GM19023 (cell line): ENCODE results near the gene RSPH1.
A peak's percentile ranks its signal among the peaks of the same experiment; 100 is the strongest.

ENCODE experiments used
- ATAC-seq: cut with Tn5 transposase; IDR thresholded peaks from one replicate; pipeline ENCODE4 v1.9.1; 2021; ENCODE audit warnings: mild to moderate bottlenecking, moderate library complexity; ENCODE audit not compliant: unreplicated experiment

Gene RSPH1

DNA sequence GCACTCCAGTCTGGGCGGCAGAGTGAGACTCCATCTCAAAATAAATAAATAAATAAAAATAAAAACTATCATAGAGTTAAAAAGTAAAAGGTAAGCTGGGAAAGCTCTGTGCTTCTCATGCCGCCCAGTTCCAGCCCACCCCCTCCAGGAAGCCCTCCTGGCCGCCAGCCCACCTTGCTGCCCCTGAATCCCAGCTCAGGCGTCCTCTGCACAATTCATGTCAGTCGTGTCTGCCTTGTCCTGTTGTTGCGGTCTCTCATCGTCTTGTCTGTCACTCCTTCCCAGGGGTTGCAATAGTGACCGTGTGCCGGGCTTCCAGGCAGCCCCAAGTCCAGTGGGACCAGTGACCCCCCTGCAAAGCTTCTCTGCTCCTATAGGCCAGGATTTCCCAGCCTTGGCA lies 44.1 kb downstream of the RSPH1 start:
- no peak for ATAC-seq

DNA sequence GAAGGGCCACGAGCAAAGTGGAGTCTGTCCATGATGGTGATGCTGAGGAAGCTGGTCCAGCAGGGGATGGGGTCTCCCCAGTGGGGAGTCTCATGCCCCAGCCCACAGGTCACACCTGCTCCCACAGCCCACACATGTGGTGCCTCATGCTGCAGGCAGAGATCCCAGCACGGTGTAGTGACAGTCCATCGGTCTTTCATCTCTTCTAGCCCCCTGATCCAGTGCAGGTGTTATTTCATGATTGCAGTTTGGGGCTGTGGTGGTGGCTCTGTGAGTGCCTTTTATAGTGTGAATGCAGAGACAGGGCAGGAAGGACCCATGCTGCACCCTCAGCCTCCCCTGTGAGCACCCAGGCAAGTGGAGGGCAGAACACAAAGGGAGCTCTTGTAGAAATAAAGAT lies 47.3 kb downstream of the RSPH1 start:
- no peak for ATAC-seq

DNA sequence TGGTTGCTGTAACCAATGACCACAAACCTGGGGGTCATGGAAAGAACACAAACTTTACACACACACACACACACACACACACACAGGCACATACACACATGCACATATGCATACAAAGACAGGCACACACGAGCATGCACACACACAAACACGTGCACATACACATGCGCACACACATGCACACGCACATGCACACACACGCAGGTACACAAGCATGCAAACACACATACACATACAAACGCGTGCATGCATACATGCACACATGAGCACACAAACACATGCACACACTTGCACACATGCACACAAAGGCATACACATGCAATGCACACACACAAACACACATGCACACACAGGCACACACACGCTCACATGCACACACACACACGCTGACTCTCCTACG lies 48.3 kb downstream of the RSPH1 start:
- ATAC-seq: no peak

DNA sequence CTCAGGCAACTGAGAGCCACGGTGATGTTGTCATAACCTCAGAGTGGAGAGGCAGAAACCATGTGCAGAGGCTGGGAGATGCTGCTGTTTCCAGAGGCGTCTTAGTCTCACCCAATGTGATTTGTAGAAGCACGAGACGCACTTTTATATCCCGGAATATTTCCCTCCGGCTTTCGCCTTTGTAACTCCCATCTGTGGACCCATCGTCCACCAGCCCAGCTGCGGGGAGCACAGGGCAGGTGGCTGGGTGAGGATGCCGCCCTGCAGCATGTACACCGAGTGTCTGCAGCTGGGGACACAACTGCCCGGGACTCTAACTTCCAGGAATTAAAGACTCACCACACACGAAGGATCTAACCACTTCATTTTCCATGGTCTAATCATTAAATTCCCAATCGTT lies 48.8 kb downstream of the RSPH1 start:
- no peak for ATAC-seq

DNA sequence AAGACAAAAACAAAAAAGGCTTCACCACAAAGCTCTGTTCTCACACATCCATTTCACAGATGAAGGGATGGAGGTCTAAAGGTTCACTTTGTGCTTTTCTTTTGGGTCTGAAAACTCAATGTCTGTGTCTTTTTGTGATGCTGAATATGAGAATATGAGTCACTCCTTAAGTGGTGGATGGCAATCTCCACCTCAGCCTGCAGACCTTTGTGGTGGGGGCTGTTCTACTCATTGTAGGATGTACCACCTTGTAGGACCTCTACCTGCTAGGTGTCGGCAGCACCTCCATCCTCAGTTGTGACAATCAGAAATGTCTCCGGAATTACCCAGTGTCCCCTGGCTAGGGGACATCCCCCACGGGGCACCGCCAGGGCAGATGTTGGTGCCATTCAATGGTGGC lies 49.5 kb downstream of the RSPH1 start:
- ATAC-seq: no peak

DNA sequence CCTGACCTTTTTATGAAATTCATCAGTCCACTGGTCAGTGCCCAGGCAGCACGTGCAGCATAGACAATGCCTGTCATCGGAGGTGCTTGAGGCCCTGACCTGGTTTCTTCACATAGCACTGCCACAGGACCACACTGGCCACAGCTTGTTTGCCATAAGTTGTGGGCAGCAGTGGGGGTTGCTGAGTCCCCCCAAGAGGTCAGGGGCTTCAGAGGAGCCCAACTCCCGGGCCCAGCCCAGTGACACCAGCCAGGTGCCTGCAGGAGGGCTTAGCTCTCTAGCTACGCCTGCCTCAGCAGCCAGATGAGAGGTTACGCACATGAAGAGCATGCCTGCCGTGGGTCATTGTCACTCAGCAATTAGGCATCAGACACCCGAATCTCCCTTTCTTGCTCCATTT lies 50.7 kb downstream of the RSPH1 start:
- no peak for ATAC-seq

DNA sequence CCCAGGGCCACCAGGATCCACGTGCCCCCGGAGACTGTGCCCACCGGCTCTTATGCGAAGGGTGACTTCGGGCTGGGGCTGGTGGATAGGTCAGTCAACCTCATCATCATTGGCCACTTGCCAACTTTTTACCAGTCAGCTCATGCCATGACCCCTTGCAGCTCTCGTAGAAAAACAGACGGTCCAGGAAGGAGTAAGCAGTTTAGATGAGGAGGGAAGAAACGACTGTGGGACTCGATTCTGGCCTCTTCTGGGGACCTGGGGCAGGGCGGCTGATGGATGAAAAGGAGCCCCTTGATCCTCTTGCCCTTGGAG lies 51.3 kb downstream of the RSPH1 start:
- ATAC-seq: no peak

DNA sequence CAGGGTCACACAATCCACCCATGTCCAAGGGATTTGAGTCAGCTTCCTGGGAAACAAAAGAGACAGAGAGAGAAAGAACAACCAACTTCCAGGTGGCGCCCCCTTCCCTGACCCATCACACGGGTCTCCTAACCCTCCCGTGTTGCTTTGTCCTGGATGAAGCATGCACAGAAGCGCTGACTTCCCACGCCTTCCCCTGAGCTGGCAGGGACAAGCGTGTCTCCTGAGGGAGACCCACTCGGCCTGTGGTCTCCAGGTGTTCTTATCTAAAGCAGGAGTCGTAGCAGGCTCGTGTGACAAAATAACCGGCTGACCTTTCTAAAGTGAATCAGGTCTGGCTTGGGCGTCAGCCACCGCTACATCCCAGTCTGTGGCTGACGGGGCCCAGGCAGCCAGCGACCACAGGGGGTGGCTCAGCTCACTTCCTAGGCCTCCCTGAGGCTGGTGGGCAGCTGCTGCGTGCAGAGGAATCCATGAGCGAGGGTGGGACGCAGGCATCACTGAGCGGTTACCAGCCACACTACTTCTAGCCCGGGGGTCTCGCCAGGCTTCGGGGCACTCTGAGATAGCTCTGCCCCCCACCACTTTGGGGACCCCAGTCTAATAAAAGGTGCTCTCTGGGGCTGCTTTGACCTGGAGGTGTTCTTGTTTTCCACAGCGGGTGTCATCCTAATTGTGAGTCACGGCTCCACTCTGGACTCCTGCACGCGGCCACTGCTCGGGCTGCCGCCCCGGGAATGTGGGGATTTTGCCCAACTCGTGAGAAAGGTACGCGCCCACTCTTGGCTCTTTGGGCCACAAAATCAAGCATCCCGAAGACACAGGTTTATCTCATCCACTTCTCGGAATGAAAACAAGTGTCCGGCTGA lies 51.9 kb downstream of the RSPH1 start:
- no peak for ATAC-seq

DNA sequence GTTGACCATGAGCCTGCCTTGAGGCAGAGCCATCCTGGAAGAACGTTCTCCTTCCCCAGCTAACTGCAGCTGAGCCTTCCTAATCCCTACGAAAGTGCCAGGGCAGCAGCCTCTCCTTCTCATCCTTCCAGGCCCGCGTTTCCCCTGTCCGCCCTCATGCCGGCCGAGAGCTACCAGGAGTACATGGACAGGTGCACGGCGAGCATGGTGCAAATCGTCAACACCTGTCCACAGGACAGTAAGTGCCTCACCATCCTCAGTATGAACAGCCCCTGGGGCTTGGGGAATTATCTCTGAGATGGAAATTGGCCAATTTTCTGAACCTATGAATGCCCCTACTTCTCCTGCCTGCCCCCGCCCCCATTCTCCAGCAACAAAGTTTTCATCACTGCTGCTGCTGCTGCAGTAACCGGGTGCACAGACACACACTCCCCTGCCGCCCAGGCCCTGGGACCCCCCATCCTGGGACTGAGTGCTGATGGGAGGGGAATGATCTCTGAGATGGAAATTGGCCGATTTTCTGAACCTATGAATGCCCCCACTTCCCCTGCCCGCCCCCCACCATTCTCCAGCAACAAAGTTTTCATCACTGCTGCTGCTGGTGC lies 52.7 kb downstream of the RSPH1 start:
- ATAC-seq: no peak

DNA sequence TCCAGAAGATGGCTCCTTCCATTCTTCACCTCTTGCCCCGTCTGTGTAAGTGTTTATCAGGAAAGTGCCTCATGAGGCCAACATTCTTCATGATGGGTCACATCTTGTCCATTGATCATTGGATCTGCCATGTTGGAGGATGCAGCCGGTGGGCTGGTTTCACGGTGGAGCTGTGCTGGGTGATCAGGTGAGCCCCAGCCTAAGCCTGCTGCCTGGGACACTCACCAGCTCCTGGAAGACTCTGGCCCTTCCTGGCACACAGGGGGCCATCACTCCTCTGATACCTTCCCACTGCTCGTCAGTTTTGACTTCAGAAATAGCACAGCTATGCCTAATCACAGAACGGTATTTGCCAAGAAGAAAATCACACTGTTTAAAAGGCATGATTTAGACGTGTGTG lies 54.1 kb downstream of the RSPH1 start:
- no peak for ATAC-seq

DNA sequence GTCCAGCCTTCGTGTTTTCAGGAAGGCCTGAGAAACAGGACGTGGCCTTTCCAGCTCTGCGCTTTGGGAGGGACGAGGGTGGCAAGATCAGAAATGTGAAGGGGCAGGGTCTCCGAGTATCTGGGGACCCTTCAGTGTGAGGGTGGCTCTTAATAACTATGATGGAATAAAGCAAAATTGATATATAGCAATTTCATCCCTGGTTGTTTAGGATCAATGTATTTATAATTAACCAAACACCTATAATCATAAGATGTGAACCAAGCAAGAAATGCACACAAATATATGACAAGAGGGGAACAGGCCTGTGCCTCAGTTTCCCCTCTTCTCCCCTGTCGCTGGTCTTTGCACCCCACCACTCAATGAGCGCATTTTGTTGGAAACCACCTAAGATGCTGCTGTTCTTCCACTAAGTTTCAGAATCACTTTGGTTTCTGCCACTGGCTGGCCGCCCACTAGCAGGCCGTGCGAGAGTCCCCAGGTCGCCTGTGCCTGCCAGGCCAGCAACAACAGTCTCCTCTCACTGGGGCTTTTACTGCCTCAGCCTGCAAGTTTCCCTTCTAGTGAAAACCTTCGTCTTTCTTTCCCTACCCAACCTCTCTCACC lies 55.7 kb downstream of the RSPH1 start:
- ATAC-seq: peak; percentile 62

DNA sequence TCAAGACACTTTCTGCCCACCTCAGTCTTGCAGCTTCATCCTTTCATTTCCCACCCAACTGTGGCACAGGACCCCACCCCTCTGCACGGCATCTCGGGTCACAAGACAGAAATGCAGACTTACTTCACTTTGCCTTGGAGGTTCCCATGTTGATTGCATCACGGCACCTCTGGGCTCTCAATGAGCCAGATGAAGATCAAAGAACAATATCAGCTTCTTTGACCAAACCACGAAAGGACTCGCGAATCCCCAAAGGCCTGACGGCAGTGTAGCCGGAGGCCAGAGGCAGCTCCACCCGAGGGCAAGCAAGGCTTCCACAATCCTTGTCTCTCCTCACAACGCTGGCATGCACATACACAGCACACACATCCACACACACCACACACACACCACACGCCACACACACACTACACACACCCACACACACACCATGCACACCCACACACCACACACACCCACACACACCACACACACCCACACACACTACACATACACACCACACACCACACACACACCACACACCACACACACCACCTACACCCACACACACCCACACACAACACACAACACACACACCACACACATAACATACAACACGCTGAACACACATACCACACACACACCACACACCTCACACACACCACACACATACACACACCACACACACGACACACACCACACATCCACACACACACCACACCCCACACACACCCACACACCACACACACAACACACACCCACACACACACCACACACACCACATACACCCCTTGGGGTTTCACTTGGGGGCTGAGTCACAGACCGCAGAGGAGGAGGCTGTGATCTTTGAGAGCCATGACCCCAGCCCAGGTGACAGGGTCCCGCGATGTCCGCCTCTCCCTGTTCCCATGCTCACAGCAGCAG lies 56.5 kb downstream of the RSPH1 start:
- no peak for ATAC-seq

DNA sequence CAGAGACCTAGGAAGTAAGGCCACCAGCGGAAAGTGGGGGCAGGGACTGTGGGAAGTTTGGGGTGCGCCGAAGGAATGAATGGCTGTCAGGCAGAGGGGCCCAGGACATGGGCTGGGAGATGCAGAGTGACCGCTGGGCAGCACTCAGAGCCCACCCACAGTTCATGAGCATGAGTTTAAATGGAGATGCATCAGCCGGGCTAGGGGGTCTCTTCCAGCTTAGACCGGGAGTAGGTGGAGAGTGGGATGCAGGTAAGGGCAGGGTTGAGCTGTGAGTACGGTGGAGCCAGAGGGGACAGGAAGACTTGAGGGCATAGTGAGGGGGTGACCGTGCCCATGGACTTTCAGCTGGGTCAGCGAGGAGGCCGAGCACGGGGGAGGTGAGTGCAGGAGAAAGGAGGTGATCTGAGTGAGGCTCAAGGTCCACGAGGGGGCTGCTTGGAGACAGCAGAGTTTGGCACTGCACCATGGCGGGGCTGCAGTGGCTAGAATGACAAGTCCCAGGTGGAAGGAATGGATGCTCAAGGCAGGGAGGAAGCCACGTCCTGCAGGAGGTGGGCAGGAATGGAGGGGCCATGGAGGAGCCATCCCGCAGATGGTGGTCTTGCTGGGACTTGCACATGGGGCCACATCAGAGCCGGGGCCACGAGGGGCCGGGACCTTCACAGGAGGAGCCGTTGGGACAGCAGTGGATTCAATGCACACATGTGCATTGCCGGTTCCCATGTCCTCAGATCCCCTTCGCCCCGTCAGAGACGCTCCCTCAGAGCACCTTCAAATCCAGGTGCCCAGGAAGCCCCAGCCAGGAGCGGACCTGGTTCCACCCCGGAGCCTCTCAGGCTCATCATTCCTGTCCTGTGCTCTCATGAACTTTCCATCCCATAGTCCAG lies 57.5 kb downstream of the RSPH1 start:
- no peak for ATAC-seq

DNA sequence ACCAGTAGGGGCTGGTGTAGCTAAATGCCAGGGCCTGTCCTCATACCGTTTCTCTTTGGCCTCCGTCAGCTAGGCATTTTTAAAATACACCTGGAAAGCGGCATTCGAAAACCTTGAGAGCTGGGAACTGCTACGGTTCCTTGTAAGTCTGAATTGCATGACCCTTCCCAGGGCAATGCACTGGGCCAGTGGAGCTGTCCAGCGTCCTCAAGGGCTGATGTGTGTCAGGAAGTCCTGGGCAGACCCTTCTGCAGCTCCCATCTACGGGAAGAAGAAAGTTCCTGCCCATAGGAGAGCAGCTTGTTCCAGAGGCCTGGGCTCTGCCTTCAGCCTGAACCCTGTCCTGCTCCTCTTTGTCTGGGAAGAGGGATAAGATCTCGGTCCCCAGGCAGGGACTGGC lies 58.2 kb downstream of the RSPH1 start:
- ATAC-seq: no peak

DNA sequence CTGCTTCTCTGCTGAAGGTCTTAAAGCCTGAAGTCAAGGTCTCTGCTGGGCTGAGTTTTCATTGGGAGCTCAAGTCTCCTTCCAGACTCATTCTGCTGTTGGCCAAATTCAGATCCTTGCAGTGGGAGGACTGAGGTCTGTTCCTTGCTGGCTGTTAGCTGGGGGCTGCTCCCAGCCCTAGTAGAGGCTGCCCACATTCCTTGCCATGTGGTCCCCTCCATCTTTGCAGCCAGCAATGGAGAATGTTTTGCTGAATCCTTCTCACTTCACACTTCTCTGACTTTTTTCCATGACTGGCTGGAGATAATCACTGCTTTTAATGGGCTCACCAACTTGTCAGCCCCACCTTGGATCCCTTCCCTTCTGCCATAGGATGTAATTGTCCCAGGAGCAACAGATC lies 59.1 kb downstream of the RSPH1 start:
- ATAC-seq: no peak

DNA sequence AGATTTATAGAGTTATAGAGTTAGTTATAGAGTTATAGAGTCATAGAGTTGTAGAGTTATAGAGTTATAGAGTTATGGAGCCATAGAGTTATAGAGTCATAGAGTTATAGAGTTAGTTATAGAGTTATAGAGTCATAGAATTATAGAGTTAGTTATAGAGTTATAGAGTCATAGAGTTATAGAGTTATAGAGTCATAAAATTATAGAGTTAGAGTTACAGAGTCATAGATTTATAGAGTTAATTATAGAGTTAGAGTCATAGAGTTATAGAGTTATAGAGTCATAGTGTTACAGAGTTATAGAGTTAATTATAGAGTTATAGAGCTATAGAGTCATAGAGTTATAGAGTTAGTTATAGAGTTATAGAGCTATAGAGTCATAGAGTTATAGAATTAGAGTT lies 60.2 kb downstream of the RSPH1 start:
- ATAC-seq: no peak

DNA sequence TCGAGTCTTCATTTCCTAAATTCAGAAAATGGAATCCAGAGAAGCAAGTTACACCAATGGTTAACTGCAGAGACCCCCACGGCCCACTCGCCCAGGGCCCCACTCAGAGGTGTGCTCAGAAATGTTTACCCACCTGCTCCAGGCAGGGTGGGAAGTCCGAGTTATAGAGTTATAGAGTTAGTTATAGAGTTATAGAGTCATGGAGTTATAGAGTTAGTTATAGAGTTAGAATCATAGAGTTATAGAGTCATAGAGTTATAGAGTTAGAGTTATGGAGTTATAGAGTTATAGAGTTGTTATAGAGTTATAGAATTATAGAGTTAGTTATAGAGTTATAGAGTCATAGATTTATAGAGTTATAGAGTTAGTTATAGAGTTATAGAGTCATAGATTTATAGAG lies 60.6 kb downstream of the RSPH1 start:
- ATAC-seq: no peak

DNA sequence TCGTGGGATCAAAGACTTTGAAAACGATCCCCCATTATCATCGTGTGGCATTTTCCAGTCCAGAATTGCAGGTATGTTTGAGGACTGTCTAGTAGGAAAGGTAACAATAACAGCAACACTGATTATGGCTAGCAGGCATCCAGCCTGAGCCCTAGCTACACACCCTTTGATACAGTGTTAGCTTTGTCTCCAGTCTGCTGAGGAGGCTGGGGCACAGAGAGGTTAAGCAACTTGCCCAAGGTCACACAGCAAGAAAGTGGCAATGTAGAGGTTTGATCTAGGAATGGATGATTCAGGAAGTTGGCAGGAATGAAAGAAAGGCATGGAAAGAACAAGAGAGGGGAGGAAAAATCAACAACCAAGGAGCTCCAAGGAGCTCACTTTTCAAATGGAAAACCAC lies 61.1 kb downstream of the RSPH1 start:
- no peak for ATAC-seq

DNA sequence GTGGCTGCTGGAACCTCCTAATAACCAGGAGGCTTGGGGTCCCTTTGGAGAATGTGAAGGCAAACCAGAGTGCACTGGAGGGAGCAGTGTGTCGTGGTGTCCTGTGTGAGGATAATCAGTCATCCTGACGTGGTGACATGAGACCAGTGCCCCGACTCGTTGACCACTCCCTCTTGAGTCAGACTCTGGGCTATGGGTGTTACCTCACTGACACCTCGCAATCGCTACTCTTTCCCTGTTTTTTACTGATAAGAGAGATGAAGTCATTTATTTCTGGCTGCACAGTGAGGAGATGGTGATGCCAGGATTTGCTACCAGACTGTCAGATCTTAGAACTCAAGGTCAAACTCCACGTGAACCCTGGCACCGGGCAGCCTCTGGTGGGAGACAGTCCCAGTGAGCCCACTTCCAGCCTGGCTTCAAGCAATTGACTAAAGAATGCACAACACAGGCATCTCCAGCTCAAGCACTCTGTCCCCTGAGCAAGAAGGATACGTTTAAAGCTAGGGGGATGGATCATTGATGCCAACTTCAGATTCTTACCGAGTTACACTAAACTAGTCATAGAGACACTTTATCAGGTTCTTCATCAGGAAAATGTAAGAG lies 62.0 kb downstream of the RSPH1 start:
- no peak for ATAC-seq

DNA sequence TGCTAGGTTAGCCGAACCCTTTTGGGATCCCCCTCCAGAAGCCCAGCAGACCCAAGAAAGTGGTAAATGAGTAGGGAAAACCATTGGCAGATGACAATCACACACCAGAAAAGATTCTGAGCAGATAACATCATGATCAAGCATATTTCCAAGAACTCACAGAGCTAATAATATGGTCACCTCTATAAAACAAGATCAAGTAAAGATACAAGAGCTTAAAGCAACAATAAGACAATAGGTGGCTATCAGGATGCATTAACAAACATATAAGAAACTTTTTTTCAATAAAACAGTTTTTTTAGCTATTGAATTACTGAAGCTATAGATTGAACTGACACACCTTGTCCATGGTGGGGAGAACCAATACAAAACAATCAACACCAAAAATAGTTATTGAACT lies 63.3 kb downstream of the RSPH1 start:
- ATAC-seq: no peak
